ACC112 (cell line): Measurements from ENCODE around the gene NR2F1.
"Not testable (repeated sequence)": the region's sequence is repeated elsewhere in the genome, so short reads cannot be mapped to it uniquely, and the experiment has no call there.

Experiments used
- H2AFZ ChIP-seq: fragments of 200-600 bp; sonication (generic); one replicate; pipeline ENCODE4 v1.6.0; 2017; ENCODE audit warnings: antibody characterized with exemption, low read length; ENCODE audit not compliant: unreplicated experiment
- H3K27ac ChIP-seq: fragments of 200-600 bp; sonication (generic); 2 replicates; pipeline ENCODE4 v1.5.1; 2014; ENCODE audit warnings: low read depth, mild to moderate bottlenecking, antibody characterized with exemption, low read length, moderate library complexity
- H3K27me3 ChIP-seq: fragments of 200-600 bp; sonication (generic); 2 replicates; pipeline ENCODE4 v1.6.1; 2014; ENCODE audit warnings: mild to moderate bottlenecking, antibody characterized with exemption, low read length, moderate library complexity, mixed read lengths; ENCODE audit not compliant: insufficient read depth
- H3K36me3 ChIP-seq: fragments of 200-600 bp; sonication (generic); 2 replicates; pipeline ENCODE4 v1.6.1; 2016; ENCODE audit warnings: mild to moderate bottlenecking, antibody characterized with exemption, low read length, moderate library complexity, mixed read lengths; ENCODE audit not compliant: insufficient read depth
- H3K4me1 ChIP-seq: fragments of 200-600 bp; sonication (generic); one replicate; pipeline ENCODE4 v1.6.1; 2016; ENCODE audit warnings: low read length, mixed read lengths; ENCODE audit not compliant: insufficient read depth, unreplicated experiment, control insufficient read depth
- H3K4me3 ChIP-seq: fragments of 200-600 bp; sonication (generic); 2 replicates; pipeline ENCODE4 v1.5.1; 2014; ENCODE audit warnings: mild to moderate bottlenecking, low read depth, low read length
- H3K79me2 ChIP-seq: fragments of 200-600 bp; sonication (generic); one replicate; pipeline ENCODE4 v1.6.0; 2016; ENCODE audit warnings: low read length; ENCODE audit not compliant: control insufficient read depth, unreplicated experiment, insufficient read depth

Gene NR2F1

DNA sequence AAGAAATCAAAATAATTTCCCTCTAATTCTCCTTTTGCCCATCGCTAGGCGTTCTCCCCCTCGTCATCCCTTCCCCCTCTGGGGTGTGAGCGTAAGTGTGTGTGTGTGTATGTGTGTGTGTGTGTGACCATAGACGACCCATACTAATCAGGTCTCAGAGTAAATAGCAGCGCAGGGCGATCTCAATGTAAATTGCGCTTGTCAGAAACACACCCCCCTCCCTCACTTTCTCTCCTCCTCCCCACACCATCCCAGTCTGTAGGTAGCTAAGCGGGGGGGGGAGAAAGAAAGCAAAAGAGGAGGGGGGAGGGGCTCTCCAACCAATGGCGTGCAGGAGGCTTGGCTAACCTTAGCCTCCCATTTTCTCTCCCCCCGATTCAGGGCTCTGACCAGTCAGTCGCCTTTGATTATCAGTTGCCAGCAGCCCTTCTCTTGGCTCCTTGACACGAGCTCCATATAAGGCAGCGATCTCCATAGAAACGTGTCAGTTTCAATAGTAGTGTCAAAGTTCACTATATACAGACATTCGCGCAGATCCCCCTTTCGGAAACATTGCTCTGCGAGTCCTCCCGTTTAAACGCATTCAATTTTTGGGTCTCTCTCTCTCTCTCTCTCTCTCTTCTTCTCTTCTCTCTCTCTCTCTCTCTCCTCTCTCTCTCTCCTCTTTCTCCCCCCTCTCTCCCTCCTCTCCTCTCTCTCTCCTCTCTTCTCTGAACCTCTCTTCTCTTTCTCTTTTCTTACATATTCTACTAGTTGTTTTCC lies at the start of gene NR2F1:
Gene NR2F1, plus strand, starts transcription at position 546 of the 762 bp plus-strand sequence. CDS start 1,802 bp downstream, outside the sequence.
- H3K27ac ChIP-seq, result peak within 1 kb of the TSS; percentile 77
- H3K79me2 ChIP-seq, result peaks cover 74% of the 10 kb centered on the region

DNA sequence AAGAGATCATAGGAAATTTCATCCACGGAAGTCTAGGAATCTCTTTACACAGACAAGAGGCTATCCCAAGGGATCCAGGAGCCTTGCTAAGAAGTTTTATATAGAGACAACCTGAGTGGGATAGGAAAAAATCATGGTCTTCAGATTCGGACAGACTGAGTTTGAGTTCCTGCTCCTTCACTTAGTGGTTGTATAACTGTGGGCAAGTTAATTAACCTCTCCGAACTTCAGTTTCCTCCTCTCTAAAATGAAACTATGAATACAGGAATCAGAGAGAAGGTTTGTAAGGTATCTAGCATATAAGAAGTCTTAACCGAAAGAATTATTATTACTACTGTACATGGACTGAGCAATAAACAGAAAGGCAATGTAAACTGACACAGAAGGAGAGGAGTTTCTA lies 37.1 kb upstream of the NR2F1 start:
- Histone ChIP-seq H3K4me3 (no peak overlapping the region), H3K36me3 (peaks cover 16% of the 10 kb centered on the region), H3K27me3 (no peaks in the 10 kb centered on the region), H3K27ac (no peak overlapping the region), H3K79me2 (no peaks in the 10 kb centered on the region), H3K4me1 (no peaks in the 10 kb centered on the region), H2AFZ (no peak overlapping the region)

More for the DNA sequence above, at the start of gene NR2F1:
- Histone ChIP-seq H3K36me3 (peaks cover under 1% of the 10 kb centered on the region; the same call in 1 of the 2 replicates), H3K4me3 (peak within 1 kb of the TSS; percentile 84), H3K4me1 (peaks cover 10% of the 10 kb centered on the region), H3K27me3 (no peaks in the 10 kb centered on the region), H2AFZ (peak within 1 kb of the TSS; percentile 28)

DNA sequence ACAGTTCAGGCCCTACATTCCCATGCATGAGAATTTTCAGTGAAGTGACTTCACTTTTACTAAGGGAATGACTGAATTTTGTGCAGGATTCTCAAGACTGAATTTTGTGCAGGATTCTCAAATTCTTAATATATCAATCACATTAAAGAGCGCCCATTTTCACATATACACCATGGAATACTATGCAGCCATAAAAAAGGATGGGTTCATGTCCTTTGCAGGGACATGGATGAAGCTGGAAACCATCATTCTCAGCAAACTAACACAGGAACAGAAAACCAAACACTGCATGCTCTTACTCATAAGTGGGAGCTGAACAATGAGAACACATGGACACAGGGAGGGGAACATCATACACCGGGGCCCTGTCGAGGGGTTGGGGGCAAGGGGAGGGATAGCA lies 33.4 kb upstream of the NR2F1 start:
- not testable (repeated sequence) for H3K27ac ChIP-seq, H3K4me1 ChIP-seq, H2AFZ ChIP-seq, H3K79me2 ChIP-seq, H3K4me3 ChIP-seq, H3K27me3 ChIP-seq
- peaks cover 20% of the 10 kb centered on the region for H3K36me3 ChIP-seq

DNA sequence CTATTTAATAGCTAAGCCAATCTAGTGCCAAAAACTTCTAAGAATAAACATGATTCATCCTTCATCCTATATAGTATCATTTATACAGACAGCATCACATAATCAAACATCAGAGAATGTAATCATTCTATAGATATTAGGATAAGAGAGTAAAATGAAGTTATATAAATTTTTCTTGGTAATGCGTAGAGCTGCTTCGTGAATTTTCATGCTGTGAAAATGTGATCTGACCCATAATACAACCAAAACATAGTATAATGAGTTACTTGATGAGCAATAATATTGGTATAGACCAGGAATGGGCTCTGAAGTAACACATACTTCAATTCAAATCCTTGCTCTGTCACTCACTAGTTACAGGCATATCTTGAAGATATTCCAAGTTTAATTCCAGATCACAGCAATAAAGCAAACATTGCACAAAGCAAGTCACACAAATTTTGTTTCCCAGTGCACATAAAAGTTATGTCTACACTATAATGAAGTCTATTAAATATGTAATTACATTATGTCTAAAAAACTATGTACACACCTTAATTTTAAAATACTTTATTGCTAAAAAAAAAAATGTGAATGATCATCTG lies 25.9 kb upstream of the NR2F1 start:
- Histone ChIP-seq H3K36me3 (peaks cover 30% of the 10 kb centered on the region), H3K4me1 (no peaks in the 10 kb centered on the region), H3K4me3 (no peak overlapping the region), H3K79me2 (peaks cover 4% of the 10 kb centered on the region), H3K27ac (no peak overlapping the region), H2AFZ (no peak overlapping the region), H3K27me3 (no peaks in the 10 kb centered on the region)

DNA sequence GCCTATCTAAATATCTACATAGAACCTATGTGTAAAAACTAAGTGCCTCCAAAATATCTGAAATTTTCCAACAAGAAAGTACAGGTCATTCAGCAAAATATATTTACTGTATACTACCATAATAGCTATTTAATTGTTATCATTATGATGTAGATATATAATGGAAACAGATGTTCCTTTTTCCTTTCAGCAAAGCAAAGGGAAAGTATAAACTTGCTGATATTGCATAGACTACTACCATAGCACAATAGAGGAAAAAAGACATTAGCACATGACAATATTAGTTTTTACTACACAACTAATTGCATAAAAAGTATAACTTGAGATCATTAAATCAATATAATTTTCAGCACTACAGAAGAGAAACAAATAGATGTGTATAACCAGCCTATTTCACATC lies 16.9 kb upstream of the NR2F1 start:
- Histone ChIP-seq H3K27me3 (no peaks in the 10 kb centered on the region), H3K79me2 (peaks cover 52% of the 10 kb centered on the region)

DNA sequence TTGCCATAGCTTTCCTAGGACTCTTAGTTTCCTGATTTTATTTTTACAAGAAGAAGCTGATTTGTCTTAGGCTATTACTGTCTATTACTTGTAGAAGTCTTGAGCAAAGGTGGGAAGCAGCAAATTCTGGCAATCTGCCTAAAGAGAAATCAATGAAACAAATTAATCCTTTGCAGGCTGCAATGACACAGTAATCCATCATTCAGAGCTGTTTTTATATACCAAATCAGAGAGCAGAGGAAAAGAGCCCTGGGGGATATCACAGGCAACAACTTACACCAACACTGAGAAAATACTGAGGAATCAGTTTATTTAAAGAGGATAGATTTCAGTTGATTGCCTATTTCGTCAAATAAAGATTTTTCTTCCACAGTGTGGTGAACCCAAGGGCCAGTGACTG lies 15.6 kb upstream of the NR2F1 start:
- Histone ChIP-seq H3K4me3 (peak overlapping the region; percentile 16; the same call in 1 of the 2 replicates), H3K79me2 (peaks cover 62% of the 10 kb centered on the region), H3K27ac (no peak overlapping the region; the same call in 1 of the 2 replicates), H2AFZ (no peak overlapping the region), H3K4me1 (peaks cover 31% of the 10 kb centered on the region), H3K27me3 (no peaks in the 10 kb centered on the region), H3K36me3 (peaks cover 25% of the 10 kb centered on the region)

More for the DNA sequence above, 16.9 kb upstream of the NR2F1 start:
- H3K4me1 ChIP-seq, result peaks cover 31% of the 10 kb centered on the region
- peaks cover 15% of the 10 kb centered on the region for H3K36me3 ChIP-seq
- H3K27ac ChIP-seq, result peak overlapping the region; percentile 83; the same call in 1 of the 2 replicates
- no peak overlapping the region for H2AFZ ChIP-seq
- H3K4me3 ChIP-seq, result peak overlapping the region; percentile 28; the same call in 1 of the 2 replicates

DNA sequence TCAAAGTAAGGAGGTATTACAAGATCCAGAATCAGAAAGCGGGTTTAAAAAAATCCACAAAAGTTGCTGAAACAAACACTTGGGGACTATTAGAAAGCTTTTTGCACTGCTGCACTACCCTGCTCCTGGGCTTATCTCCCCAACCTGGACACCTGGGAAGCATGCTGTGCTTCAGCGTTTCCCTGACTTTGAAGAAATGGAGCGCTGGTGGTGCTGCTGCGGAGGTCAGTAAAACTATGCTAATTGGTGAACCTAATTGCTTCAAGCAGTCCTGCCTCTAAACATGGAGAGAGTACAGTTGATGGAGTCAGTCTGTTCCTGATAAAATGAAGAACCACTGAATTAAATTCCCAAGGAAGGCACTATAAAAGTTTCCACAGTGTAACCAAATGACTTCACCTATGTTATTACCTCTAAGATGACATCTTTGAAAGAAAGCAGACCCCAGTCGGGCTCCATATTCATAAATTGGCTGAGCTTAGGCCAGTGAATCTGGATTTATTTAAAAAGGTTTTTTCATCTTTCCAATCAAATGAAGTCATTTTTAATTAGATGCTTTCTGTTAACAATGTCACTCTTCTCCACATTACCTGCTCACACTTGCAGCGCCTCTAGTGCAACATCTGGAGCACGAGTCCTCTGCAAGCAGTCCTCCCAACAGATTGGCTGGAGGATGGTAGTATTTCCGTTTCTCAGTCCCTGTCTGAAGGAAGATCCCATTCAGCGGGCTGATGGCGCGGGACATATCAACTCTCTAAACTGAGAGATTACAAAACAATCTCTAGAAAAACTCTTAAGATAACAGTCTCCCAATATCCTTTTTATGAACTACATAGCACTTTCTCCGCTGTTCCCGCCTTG lies 13.5 kb upstream of the NR2F1 start:
- peaks cover 30% of the 10 kb centered on the region for H3K36me3 ChIP-seq
- H2AFZ ChIP-seq, result no peak overlapping the region
- H3K27me3 ChIP-seq, result no peaks in the 10 kb centered on the region
- no peak overlapping the region for H3K4me3 ChIP-seq
- peaks cover 32% of the 10 kb centered on the region for H3K4me1 ChIP-seq
- H3K79me2 ChIP-seq, result peaks cover 74% of the 10 kb centered on the region
- H3K27ac ChIP-seq, result no peak overlapping the region

DNA sequence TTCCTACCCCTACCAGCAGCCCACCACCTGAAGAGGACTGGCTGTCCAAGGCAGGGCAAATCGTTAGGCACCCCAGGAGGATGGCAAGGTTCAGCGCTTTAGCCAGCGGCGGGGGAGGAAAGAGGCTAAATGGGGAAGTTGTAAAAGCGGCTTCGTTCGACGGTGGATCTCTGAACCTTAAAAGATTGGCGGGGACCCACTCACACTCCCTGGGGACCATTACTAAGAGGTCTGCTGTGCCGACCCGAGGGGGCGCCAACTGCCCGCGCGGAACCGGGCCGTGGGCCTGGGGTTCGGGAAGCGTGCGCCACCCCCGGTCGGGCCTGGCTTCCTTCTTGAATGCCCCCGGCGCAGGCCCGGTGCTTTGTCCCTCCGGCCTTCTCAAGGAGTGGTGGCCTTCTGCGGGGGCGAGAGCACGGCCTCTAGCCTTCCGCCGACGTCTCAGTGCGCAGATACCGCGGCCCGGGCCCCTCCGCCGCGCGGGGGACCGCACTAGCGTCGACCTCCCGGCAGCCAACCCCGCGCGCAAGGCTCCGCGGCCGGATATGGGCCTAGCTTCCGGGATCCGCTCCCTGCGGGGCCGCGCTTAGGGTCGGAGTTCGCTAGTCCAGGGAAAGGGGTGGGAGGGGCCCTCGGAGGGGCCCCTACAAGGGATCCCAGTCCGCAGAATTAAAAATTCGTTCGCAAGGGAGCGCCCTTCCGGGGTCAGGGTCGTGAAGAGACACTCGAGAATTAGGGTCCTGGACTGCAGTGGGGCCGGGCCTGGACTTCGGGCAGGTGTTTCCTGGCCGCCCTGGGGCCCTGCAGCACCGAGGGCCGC lies 12.5 kb upstream of the NR2F1 start:
- no peak overlapping the region for H3K27ac ChIP-seq
- H3K4me1 ChIP-seq, result peaks cover 37% of the 10 kb centered on the region
- no peaks in the 10 kb centered on the region for H3K27me3 ChIP-seq
- no peak overlapping the region for H3K4me3 ChIP-seq
- H3K79me2 ChIP-seq, result peaks cover 79% of the 10 kb centered on the region
- no peak overlapping the region for H2AFZ ChIP-seq
- peaks cover 30% of the 10 kb centered on the region for H3K36me3 ChIP-seq

DNA sequence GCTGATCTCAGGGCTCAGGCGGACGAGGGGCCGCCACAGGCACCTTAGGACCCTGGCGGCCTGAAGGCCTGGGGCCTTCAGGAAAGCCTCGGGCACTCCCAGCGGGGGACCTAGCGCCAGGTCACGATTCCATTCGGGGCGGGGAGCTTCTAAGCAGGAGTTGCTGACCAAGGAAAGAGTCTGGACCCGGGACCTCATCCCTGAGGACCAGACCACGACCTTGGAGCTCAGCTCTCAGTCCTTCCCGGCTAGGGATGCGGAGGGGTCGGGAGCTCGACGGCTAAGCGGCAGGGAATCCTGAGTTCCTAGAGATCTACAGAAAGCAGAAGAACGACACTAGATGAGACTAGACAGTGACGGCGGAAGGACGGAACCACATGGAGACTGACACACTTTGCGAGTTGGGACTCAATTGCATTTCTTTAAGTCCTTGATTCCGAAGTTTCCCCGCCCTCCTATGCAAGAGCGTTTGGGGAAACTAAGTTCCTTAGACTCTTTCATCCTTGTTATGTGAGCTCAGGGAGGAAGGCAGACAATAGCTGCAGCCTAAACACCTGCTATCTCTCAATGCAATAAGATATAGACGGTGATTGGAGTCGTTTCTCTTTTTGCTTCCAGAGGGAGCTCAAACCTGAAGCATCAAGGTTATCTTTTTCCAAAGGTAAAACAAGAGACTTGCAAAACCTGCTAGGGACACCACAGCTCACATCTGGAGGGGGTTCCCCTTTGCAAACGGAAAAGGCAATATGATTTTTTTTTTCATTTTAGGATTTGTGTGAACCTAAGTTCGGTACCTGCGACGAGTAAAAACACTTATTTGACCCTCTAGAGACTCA lies 11.7 kb upstream of the NR2F1 start:
- H3K27me3 ChIP-seq, result no peaks in the 10 kb centered on the region

More for the DNA sequence above, 11.7 kb upstream of the NR2F1 start:
- peaks cover 30% of the 10 kb centered on the region for H3K36me3 ChIP-seq
- no peak overlapping the region for H2AFZ ChIP-seq
- H3K4me1 ChIP-seq, result peaks cover 39% of the 10 kb centered on the region
- peaks cover 81% of the 10 kb centered on the region for H3K79me2 ChIP-seq
- no peak overlapping the region for H3K4me3 ChIP-seq
- no peak overlapping the region for H3K27ac ChIP-seq
